Epithelial cell of proximal tubule (primary cell): ENCODE measurements around the gene ZNF695. TPM values are rescaled to one million over a fixed set of nuclear protein-coding genes. Genes with fewer than 3 reads are reported as not detected.
"Not testable (repeated sequence)": the region's sequence is repeated elsewhere in the genome, so short reads cannot be mapped to it uniquely, and the experiment has no call there.

Experiments used
- DNase-seq: peaks from one replicate; pipeline ENCODE4 v3.0.0-alpha.2; 2011; ENCODE audit warnings: low read depth
- H3K4me3 ChIP-seq: 2 replicates; pipeline ENCODE4 v1.5.1; 2011; ENCODE audit warnings: low read depth, mild to moderate bottlenecking, low read length
- total RNA-seq: library from RNA; depleted of rRNA; stranded (reverse); fragments of >200 nt; gene quantifications from 2 replicates; pipeline ENCODE4 v1.2.3, GENCODE V29; 2015
- TF ChIP-seq, protein P1 (sequence below): conservative IDR thresholded peaks from 2 replicates; pipeline ENCODE4 v1.5.1; 2012; ENCODE audit warnings: low read depth, mild to moderate bottlenecking, low read length

The ZNF695 gene
- total RNA-seq, 1 donor from 2014 or later: 7.7 TPM

DNA sequence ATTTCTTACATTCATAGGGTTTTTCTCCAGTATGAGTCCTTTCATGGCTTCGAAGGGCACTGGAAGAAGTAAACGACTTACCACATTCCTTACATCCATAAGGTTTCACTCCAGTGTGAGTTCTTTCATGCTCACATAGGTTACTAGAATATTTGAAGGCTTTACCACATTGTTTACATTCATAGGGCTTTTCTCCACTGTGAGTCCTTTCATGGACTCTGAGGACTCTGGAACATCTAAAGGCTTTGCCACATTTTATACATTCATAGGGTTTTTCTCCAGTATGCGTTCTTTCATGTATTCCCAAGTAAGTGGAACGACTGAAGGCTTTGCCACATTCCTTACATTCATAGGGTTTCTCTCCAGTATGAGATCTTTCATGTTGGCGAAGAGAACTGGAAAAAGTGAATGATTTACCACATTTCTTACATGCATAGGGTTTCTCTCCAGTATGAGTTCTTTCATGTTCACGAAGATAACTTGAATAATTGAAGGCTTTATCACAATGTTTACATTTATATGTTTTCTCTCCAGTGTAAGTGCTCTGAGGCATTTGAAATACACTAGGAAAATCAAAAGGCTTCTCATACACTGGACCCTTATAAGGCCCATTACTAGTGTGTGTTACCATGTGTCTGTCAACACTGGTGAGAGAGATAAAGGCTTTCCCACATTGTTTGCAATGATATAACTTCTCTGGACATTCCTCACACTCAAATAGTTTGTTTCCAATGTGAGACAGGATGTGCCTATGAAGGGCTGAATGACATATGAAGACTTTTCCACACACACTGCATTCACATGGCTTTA, 29.9 kb upstream of the ZNF695 start:
- no peak for DNase-seq
- TF ChIP-seq, protein P1, sequence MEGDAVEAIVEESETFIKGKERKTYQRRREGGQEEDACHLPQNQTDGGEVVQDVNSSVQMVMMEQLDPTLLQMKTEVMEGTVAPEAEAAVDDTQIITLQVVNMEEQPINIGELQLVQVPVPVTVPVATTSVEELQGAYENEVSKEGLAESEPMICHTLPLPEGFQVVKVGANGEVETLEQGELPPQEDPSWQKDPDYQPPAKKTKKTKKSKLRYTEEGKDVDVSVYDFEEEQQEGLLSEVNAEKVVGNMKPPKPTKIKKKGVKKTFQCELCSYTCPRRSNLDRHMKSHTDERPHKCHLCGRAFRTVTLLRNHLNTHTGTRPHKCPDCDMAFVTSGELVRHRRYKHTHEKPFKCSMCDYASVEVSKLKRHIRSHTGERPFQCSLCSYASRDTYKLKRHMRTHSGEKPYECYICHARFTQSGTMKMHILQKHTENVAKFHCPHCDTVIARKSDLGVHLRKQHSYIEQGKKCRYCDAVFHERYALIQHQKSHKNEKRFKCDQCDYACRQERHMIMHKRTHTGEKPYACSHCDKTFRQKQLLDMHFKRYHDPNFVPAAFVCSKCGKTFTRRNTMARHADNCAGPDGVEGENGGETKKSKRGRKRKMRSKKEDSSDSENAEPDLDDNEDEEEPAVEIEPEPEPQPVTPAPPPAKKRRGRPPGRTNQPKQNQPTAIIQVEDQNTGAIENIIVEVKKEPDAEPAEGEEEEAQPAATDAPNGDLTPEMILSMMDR: no peak
- H3K4me3 ChIP-seq: no peak overlapping the region

DNA sequence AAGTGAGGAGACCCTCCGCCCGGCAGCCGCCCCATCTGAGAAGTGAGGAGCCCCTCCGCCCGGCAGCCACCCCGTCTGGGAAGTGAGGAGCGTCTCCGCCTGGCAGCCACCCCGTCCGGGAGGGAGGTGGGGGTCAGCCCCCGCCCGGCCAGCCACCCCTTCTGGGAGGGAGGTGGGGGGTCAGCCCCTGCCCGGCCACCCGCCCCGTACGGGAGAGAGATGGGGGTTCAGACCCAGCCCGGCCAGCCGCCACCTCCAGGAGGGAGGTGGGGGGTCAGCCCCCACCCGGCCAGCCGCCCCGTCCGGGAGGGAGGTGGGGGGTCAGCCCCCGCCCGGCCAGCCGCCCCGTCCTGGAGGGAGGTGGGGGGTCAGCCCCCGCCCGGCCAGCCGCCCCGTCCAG, 24.4 kb upstream of the ZNF695 start:
- DNase-seq, H3K4me3 ChIP-seq: not testable (repeated sequence)

DNA sequence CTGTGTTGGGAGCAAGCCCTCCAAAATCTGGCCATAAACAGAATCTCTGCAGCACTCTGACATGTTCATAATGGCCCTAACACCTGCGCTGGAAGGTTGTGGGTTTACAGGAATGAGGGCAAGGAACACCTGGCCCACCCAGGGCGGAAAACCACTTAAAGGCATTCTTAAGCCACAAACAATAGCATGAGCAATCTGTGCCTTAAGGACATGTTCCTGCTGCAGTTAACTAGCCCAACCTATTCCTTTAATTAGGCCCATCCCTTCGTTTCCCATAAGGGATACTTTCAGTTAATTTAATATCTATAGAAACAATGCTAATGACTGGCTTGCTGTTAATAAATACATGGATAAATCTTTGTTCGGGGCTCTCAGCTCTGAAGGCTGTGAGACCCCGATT, 16.8 kb upstream of the ZNF695 start:
- DNase-seq, H3K4me3 ChIP-seq: not testable (repeated sequence)

DNA sequence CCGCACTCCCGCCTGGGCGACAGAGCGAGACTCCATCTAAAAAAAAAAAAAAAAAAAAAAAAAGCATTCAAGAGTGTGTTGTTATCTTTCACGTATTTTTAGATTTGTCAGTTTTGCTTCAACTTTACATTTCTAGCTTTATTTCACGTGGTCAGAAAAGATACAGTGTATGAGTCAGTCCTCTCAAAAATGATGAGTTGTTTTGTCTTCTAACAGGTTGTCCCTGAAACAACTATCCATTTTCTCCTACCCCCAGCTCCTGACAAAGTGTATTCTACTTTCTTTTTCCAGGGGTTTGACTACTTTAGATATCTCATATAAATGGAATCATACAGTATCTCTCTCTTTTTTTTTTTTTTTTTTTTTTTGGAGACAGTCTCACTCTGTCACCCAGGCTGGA, 5.5 kb upstream of the ZNF695 start:
- no peak overlapping the region for H3K4me3 ChIP-seq
- TF ChIP-seq, protein P1: no peak
- no peak for DNase-seq

DNA sequence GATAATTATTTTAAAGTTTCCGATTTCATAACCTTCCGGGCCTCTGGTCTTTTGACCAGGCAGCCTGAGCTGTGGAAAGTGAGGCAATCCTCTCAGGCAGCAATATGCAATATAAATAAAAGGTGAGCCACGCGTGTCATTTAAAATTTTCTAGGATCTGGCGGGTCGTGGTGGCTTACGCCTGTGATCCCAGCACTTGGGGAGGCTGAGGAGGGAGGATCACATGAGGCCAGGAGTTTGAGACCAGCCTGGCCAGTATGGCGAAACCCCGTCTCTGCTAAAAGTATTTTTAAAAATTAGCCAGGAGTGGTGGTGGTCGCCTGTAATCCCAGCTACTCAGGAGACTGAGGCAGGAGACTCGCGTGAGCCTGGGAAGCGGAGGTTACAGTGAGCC, 546 bp upstream of the ZNF695 start:
- TF ChIP-seq, protein P1: no peak
- peak overlapping the region; percentile 69 for H3K4me3 ChIP-seq

DNA sequence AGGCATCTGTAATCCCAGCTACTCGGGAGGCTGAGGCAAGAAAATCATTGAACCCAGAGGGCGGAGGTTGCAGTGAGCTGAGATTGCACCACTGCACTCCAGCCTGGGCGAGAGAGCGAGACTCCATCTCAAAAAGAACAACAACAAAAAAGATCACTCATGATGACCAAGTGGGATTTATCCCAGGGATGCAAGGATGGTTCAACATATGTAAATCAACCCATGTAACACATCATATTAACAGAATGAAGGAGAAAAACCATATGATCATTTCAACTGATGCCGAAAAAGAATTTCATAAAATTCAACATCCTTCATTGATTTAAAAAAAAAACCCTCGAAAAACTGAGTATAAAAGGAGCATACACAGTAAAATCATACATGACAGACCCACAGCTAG, 3.8 kb downstream of the ZNF695 start:
- not testable (repeated sequence) for DNase-seq

More for the DNA sequence above, 546 bp upstream of the ZNF695 start:
- no peak for DNase-seq

DNA sequence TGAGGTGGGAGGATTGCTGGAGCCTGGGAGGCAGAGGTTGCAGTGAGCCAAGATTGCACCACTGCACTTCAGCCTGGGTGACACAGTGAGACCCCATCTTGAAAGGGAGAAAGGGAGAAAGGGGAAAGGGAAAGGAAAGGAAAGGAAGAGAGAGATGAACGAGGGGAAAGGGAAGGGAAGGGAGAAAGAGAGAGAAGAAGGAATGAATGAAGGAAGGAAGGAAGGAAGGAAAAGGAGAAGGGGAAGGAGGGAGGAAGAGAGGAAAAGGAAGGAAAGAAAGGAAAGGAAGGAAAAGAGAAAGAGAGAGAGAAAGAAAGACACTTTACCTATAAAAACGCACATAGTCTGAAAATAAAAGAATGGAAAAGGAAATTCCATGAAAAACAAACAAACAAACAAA, 18.0 kb downstream of the ZNF695 start:
- TF ChIP-seq, protein P1: no peak
- H3K4me3 ChIP-seq: no peak overlapping the region
- no peak for DNase-seq

More for the DNA sequence above, 3.8 kb downstream of the ZNF695 start:
- H3K4me3 ChIP-seq: not testable (repeated sequence)

DNA sequence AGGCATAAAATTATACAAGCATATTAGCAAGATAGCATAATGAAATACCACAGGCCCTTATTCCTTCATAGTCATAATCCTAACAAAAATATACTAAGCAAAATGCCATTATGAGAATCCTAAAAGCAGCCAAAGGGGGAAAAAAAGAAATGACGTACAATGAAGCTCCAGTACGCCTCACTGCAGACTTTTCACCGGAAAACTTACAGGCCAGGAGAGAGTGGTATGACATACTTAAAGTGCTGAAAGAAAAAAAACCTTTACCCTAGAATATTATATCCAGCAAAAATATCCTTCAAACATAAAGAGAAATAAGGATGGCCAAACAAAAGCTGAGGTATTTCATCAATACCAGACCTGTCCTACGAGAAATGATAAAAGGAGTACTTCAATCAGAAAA, 19.5 kb downstream of the ZNF695 start:
- DNase-seq: no peak
- TF ChIP-seq, protein P1: no peak
- no peak overlapping the region for H3K4me3 ChIP-seq
